Lower lobe of right lung (tissue), 2 donors: ENCODE data around the gene SLCO4C1. TPM values are rescaled to one million over a fixed set of nuclear protein-coding genes. Genes with fewer than 3 reads are reported as not detected.
A peak's percentile ranks its signal among the peaks of the same experiment; 100 is the strongest.

Experiments
- ATAC-seq, 2 donors: fragments of 200-7000 bp; cut with Tn5 transposase; one replicate each; pipeline ENCODE4 v1.9.1; 2020 to 2022; ENCODE audit warnings: mild to moderate bottlenecking in 2 of 2, moderate library complexity in 2 of 2
- DNase-seq: peaks from one replicate; pipeline ENCODE4 v3.0.0-alpha.2; 2020
- H3K27ac ChIP-seq: fragments of 200-600 bp; one replicate; pipeline ENCODE4 v1.8.0; 2022
- H3K27me3 ChIP-seq: fragments of 200-600 bp; one replicate; pipeline ENCODE4 v1.8.0; 2022; ENCODE audit warnings: low read depth
- H3K36me3 ChIP-seq: fragments of 200-600 bp; one replicate; pipeline ENCODE4 v1.8.0; 2022; ENCODE audit warnings: mild to moderate bottlenecking
- H3K4me1 ChIP-seq: fragments of 200-600 bp; one replicate; pipeline ENCODE4 v1.8.0; 2022
- H3K4me3 ChIP-seq: fragments of 200-600 bp; one replicate; pipeline ENCODE4 v1.8.0; 2022; ENCODE audit warnings: mild to moderate bottlenecking
- H3K9me3 ChIP-seq: fragments of 200-600 bp; one replicate; pipeline ENCODE4 v1.8.0; 2022
- intact Hi-C: fragments of 100-400 bp; cut with DNase I; formaldehyde crosslinking; loops from one replicate; pipeline ENCODE4 v1.11.0; 2022
- total RNA-seq: library from RNA; stranded (reverse); fragmentation: NEBNext Ultra II Directional; extraction: Animal tissue kit (Norgen Biotek cat#: 25700); gene quantifications from one replicate; pipeline ENCODE4 v1.2.1, GENCODE V29; 2021
- TF ChIP-seq, protein P1 (sequence below): fragments of 200-600 bp; IDR thresholded peaks from one replicate; pipeline ENCODE4 v1.8.0; 2022; ENCODE audit warnings: antibody characterized with exemption, mild to moderate bottlenecking
- donor health status: DM: no; HTN: yes; CAD: no; lungs with severe emphysema.

SLCO4C1 gene
- total RNA-seq, 1 donor from 2014 or later = 29.5 TPM

DNA sequence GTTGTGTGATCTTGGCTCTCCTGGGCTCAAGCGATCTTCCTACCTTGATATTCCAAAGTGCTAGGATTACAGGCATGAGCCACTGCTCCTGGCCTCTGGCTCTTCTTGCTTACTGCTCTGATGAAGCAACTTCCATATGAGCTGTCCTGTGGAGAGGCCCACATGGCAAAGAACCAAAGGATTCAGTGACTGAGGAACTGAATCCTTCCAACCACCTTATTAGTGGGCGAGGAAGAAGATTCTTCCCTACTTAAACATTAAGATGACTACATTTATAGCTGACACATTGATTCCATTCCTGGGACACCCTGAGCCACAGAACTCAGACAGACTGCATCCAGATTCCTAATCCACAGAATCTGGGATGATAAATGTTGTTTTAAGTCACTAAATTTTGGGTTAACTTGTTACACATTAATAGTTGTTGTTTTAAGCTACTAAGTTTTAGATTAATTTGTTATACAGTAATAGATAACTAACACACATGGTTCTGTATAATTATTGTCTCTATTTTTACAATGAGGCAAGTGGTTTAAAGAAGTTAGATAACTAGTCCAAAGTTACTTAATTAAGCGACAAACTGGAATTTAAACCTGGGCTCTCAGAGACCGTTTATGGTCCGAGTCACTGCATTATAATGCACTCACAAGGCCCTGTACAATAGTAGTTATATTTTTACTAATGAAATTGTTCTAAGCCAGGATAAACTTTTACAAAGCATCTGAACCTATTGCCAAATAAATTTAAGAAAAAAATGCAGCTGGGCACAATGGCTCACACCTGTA is 16.7 kb upstream of the SLCO4C1 start:
- TF ChIP-seq, protein P1, sequence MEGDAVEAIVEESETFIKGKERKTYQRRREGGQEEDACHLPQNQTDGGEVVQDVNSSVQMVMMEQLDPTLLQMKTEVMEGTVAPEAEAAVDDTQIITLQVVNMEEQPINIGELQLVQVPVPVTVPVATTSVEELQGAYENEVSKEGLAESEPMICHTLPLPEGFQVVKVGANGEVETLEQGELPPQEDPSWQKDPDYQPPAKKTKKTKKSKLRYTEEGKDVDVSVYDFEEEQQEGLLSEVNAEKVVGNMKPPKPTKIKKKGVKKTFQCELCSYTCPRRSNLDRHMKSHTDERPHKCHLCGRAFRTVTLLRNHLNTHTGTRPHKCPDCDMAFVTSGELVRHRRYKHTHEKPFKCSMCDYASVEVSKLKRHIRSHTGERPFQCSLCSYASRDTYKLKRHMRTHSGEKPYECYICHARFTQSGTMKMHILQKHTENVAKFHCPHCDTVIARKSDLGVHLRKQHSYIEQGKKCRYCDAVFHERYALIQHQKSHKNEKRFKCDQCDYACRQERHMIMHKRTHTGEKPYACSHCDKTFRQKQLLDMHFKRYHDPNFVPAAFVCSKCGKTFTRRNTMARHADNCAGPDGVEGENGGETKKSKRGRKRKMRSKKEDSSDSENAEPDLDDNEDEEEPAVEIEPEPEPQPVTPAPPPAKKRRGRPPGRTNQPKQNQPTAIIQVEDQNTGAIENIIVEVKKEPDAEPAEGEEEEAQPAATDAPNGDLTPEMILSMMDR = no peak
- H3K4me3 ChIP-seq = no peak overlapping the region
- H3K36me3 ChIP-seq = no peaks in the 10 kb centered on the region
- DNase-seq (no peak), ATAC-seq (no peak)
- intact Hi-C loops = no loop called here
- H3K4me1 ChIP-seq = no peaks in the 10 kb centered on the region
- H3K27me3 ChIP-seq = no peaks in the 10 kb centered on the region
- no peak overlapping the region for H3K27ac ChIP-seq
- no peaks in the 10 kb centered on the region for H3K9me3 ChIP-seq

DNA sequence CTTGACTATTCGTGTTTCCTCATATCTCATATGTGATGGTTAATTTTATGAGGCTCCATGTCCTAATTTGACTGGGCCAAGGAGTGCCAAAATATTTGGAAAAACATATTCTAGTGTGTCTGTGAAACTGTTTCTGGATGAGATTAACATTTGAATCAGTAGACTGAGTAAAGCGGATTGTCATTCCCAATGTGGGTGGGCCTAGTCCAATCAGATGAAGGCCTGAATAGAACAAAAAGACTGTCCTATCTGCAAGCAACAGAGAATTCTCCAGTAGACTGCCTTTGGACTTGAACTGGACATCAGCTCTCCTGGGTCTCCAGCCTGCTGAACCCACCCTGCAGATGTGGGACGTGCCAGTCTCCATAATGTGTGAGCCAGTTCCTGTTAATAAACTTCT is 13.5 kb upstream of the SLCO4C1 start:
- Histone ChIP-seq H3K27ac (no peak overlapping the region), H3K27me3 (no peaks in the 10 kb centered on the region), H3K4me3 (no peak overlapping the region), H3K9me3 (no peaks in the 10 kb centered on the region), H3K36me3 (no peaks in the 10 kb centered on the region), H3K4me1 (no peaks in the 10 kb centered on the region)
- no peak for DNase-seq
- no peak for ATAC-seq
- TF ChIP-seq, protein P1 = no peak
- intact Hi-C loops = no loop called here

DNA sequence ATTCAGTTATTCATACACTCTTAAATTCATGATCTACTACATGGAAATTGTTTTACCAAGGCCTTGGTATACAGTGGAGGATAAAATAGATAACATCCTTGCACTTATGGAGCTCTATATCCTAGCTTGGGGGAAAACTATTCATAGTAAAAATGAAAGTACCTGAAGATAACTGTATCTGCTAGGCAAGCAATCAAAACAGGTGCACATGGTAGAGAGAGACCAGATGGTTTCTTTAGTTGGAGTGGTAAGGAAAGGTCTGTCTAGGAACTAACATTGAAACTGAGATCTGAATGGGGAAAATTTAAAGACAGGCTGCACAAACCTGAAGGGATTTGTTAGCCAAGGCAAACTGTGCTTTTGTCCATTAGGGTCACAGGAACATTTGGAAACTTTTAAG is 11.1 kb upstream of the SLCO4C1 start:
- Histone ChIP-seq H3K36me3 (no peaks in the 10 kb centered on the region), H3K4me1 (no peaks in the 10 kb centered on the region), H3K27me3 (no peaks in the 10 kb centered on the region), H3K27ac (no peak overlapping the region), H3K9me3 (no peaks in the 10 kb centered on the region), H3K4me3 (no peak overlapping the region)
- TF ChIP-seq, protein P1 = no peak
- intact Hi-C loops = no loop called here
- ATAC-seq = no peak
- DNase-seq = no peak

DNA sequence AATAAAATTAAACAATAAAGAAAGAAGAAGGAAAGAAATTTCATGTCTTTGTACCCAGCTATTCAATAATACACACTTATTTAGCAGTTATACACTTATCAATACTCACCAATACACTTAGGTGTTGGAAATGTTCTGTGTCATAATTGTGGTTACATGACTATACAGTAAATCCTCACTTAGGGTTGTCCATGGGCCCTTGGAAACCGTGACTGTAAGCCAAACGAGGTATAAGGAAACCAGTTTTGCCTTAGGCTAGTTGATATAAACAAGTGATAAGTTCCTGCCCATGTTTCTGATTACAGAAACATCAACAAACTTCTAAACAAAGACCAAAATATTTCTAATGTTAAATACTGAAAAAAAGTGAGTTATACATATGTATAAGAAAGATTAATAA is 10.0 kb upstream of the SLCO4C1 start:
- Histone ChIP-seq H3K4me3 (no peak overlapping the region), H3K36me3 (no peaks in the 10 kb centered on the region), H3K27ac (no peak overlapping the region), H3K9me3 (no peaks in the 10 kb centered on the region), H3K27me3 (no peaks in the 10 kb centered on the region), H3K4me1 (no peaks in the 10 kb centered on the region)
- TF ChIP-seq, protein P1 = no peak
- intact Hi-C loops = no loop called here
- ATAC-seq (no peak), DNase-seq (no peak)

DNA sequence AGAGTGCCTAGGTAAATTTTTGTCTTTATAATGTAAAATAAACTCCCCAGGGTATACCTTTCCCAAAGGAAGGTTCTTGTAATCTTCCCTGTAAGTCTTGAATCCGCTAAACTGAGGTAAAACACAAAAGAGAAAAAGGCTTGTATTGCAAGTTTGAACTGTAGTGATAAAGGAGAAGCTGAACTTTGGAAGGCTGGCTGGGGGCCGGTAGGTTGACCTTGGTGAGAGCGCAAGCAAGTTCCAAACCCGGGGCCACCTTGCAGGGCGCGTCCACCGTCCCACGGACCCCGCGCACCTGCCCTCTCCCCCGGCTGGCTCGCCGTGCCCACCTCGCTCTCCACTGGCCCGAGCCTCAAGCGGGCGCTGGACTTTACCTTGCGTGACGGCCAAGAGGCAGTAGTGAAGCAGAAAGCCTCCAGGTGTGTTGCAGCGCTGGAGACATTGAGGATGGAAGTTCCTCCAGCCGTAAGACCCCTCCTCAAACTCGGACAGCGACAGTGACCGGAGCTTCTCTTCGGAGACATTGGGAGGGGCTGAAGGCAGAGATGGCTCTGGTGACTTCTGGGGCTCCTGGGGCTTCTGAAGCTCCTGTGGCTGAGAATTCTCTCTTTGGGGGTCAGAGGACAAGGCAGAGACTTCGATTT is 428 bp downstream of the SLCO4C1 start:
- intact Hi-C loops = no loop called here
- peak; percentile 58 to 61 for ATAC-seq
- peak overlapping the region; percentile 47 for H3K27ac ChIP-seq
- no peaks in the 10 kb centered on the region for H3K9me3 ChIP-seq
- no peaks in the 10 kb centered on the region for H3K27me3 ChIP-seq
- peak; percentile 57 for DNase-seq
- TF ChIP-seq, protein P1 = no peak
- H3K4me3 ChIP-seq = peak overlapping the region; percentile 62
- H3K36me3 ChIP-seq = no peaks in the 10 kb centered on the region
- H3K4me1 ChIP-seq = peaks cover 16% of the 10 kb centered on the region
